HEK293 (cell line): ENCODE results near the gene SMIM29.

Experiments
- CTCF ChIA-PET: fragments of 350-600 bp; formaldehyde crosslinking; extraction: SDS; loops from one replicate; lab custom pipeline; 2021; ENCODE audit warnings: antibody characterized with exemption; lab: Yijun Ruan, JAX
- POLR2A ChIA-PET: fragments of 300-600 bp; formaldehyde crosslinking; extraction: SDS; loops from one replicate; lab custom pipeline; 2020; ENCODE audit warnings: antibody characterized with exemption, inconsistent platforms; lab: Yijun Ruan, JAX
- H3K27ac ChIP-seq: fragments of 200-500 bp; sonication (Bioruptor generic); 2 replicates; pipeline ENCODE4 v1.5.1; 2014; ENCODE audit warnings: low read depth, low read length, control low read depth, inconsistent platforms; ENCODE audit errors: extremely low read depth
- H3K36me3 ChIP-seq, 2 experiments: fragments of 200-500 bp in 1 of 2; sonication (Bioruptor generic) in 1 of 2; 1 replicate in 1 of 2; 2 replicates in 1 of 2; pipeline ENCODE4 v1.5.1; 2014 to 2017; ENCODE audit warnings: inconsistent platforms in 2 of 2, low read length in 2 of 2; ENCODE audit not compliant: control insufficient read depth in 2 of 2, insufficient read depth in 1 of 2
- H3K4me1 ChIP-seq: fragments of 200-500 bp; sonication (Bioruptor generic); 2 replicates; pipeline ENCODE4 v1.5.1; 2014; ENCODE audit warnings: mild to moderate bottlenecking, low read length, inconsistent platforms; ENCODE audit not compliant: control insufficient read depth, insufficient read depth
- H3K4me3 ChIP-seq: 2 replicates; pipeline ENCODE4 v1.5.1; 2011; ENCODE audit warnings: low read depth, mild to moderate bottlenecking, control low read depth, low read length, moderate library complexity
- H3K9me3 ChIP-seq: fragments of 200-500 bp; sonication (Bioruptor generic); 2 replicates; pipeline ENCODE4 v1.5.1; 2014; ENCODE audit warnings: low read depth, low read length, inconsistent platforms; ENCODE audit not compliant: control insufficient read depth, insufficient read depth
- FEZF1 ChIP-seq: fragments of 450-650 bp; formaldehyde crosslinking; IDR thresholded peaks from 2 replicates; pipeline ENCODE4 v1.5.1; 2016; ENCODE audit warnings: missing biosample characterization, missing genetic modification characterization
- GLIS1 ChIP-seq: fragments of 450-650 bp; formaldehyde crosslinking; IDR thresholded peaks from 2 replicates; pipeline ENCODE4 v1.5.1; 2016; ENCODE audit warnings: missing biosample characterization, missing genetic modification characterization
- GLIS2 ChIP-seq: fragments of 450-650 bp; formaldehyde crosslinking; IDR thresholded peaks from 2 replicates; pipeline ENCODE4 v1.5.1; 2016; ENCODE audit warnings: missing biosample characterization, missing genetic modification characterization
- MEIS1 ChIP-seq: sonication (generic); formaldehyde crosslinking; IDR thresholded peaks from 2 replicates; pipeline ENCODE4 v1.8.1; 2022; ENCODE audit warnings: missing genetic modification reagents, mild to moderate bottlenecking, borderline replicate concordance
- REST ChIP-seq: fragments of 450-650 bp; formaldehyde crosslinking; IDR thresholded peaks from 2 replicates; pipeline ENCODE4 v1.5.1; 2016; ENCODE audit warnings: missing biosample characterization, missing genetic modification characterization
- SCRT2 ChIP-seq: fragments of 450-650 bp; formaldehyde crosslinking; IDR thresholded peaks from 2 replicates; pipeline ENCODE4 v1.5.1; 2016; ENCODE audit warnings: missing biosample characterization, missing genetic modification characterization
- SP7 ChIP-seq: fragments of 450-650 bp; formaldehyde crosslinking; IDR thresholded peaks from 2 replicates; pipeline ENCODE4 v1.5.1; 2016; ENCODE audit warnings: missing biosample characterization, missing genetic modification characterization
- ZEB2 ChIP-seq: fragments of 450-650 bp; formaldehyde crosslinking; IDR thresholded peaks from 2 replicates; pipeline ENCODE4 v1.5.1; 2016; ENCODE audit warnings: missing biosample characterization, missing genetic modification characterization
- ZFP69B ChIP-seq: fragments of 450-650 bp; formaldehyde crosslinking; IDR thresholded peaks from 2 replicates; pipeline ENCODE4 v1.5.1; 2016; ENCODE audit warnings: missing biosample characterization, missing genetic modification characterization
- ZNF132 ChIP-seq: fragments of 450-650 bp; formaldehyde crosslinking; IDR thresholded peaks from 2 replicates; pipeline ENCODE4 v1.5.1; 2017; ENCODE audit warnings: missing biosample characterization, missing genetic modification characterization, borderline replicate concordance
- ZNF174 ChIP-seq: fragments of 450-650 bp; formaldehyde crosslinking; IDR thresholded peaks from 2 replicates; pipeline ENCODE4 v1.5.0; 2017; ENCODE audit warnings: missing biosample characterization, mild to moderate bottlenecking, missing genetic modification characterization
- ZNF211 ChIP-seq: fragments of 450-650 bp; formaldehyde crosslinking; IDR thresholded peaks from 2 replicates; pipeline ENCODE4 v1.5.1; 2016; ENCODE audit warnings: low read depth, missing biosample characterization, missing genetic modification characterization
- ZNF302 ChIP-seq: fragments of 450-650 bp; formaldehyde crosslinking; IDR thresholded peaks from 2 replicates; pipeline ENCODE4 v1.5.1; 2016; ENCODE audit warnings: missing biosample characterization, missing genetic modification characterization, low read depth
- ZNF366 ChIP-seq: fragments of 450-650 bp; formaldehyde crosslinking; conservative IDR thresholded peaks from 2 replicates; pipeline ENCODE4 v1.5.1; 2016; ENCODE audit warnings: missing biosample characterization, missing genetic modification characterization
- ZNF398 ChIP-seq: fragments of 450-650 bp; formaldehyde crosslinking; IDR thresholded peaks from 2 replicates; pipeline ENCODE4 v1.5.1; 2017; ENCODE audit warnings: missing biosample characterization, missing genetic modification characterization
- ZNF580 ChIP-seq: fragments of 450-650 bp; formaldehyde crosslinking; IDR thresholded peaks from 2 replicates; pipeline ENCODE4 v1.5.1; 2016; ENCODE audit warnings: missing biosample characterization, missing genetic modification characterization
- ZNF624 ChIP-seq: fragments of 450-650 bp; formaldehyde crosslinking; IDR thresholded peaks from 2 replicates; pipeline ENCODE4 v1.5.1; 2017; ENCODE audit warnings: missing biosample characterization, missing genetic modification characterization
- ZNF658 ChIP-seq: fragments of 450-650 bp; formaldehyde crosslinking; IDR thresholded peaks from 2 replicates; pipeline ENCODE4; 2016; ENCODE audit warnings: missing biosample characterization, missing genetic modification characterization
- ZNF768 ChIP-seq: fragments of 450-650 bp; formaldehyde crosslinking; IDR thresholded peaks from 2 replicates; pipeline ENCODE4 v1.5.1; 2018; ENCODE audit warnings: missing biosample characterization, mild to moderate bottlenecking, missing genetic modification characterization
- ZNF776 ChIP-seq: fragments of 450-650 bp; formaldehyde crosslinking; IDR thresholded peaks from 2 replicates; pipeline ENCODE4 v1.5.0; 2017; ENCODE audit warnings: missing biosample characterization, missing genetic modification characterization, borderline replicate concordance
- TF ChIP-seq, protein P1 (sequence below): fragments of 450-650 bp; formaldehyde crosslinking; IDR thresholded peaks from 2 replicates; pipeline ENCODE4 v1.5.1; 2016; ENCODE audit warnings: missing biosample characterization, missing genetic modification characterization
- TF ChIP-seq, protein P2 (sequence below): fragments of 450-650 bp; formaldehyde crosslinking; IDR thresholded peaks from 2 replicates; pipeline ENCODE4 v1.5.1; 2016; ENCODE audit warnings: missing biosample characterization, missing genetic modification characterization

SMIM29 gene

GRCh38 chr6:34239893-34240292, 8.9 kb downstream of the SMIM29 start (continued):
- TF ChIP-seq ZNF398 (tag by site-specific recombination) = peak; percentile 41

- Histone ChIP-seq H3K36me3 (peaks cover 0 to 52% of the 10 kb centered on the region in 2 experiments; a peak in 1 of 3 replicates), H3K4me3 (no peak overlapping the region)
- TF ChIP-seq GLIS1 = no peak
- no peak for TF ChIP-seq REST (tag by site-specific recombination)
- 0 out of 2 replicates have a peak, but pooled peaks have one; percentile 6 for TF ChIP-seq MEIS1 (CRISPR knock-in tag)
- no peak for TF ChIP-seq ZFP69B (tag by site-specific recombination)
- no peak for TF ChIP-seq FEZF1
- TF ChIP-seq ZNF132 (tag by site-specific recombination) = no peak
Observed at GRCh38 chr6:34239500-34239825, 9.3 kb downstream of the SMIM29 start.

GRCh38 chr6:34238585-34239499, 10.0 kb downstream of the SMIM29 start:
- H3K4me1 ChIP-seq = peaks cover 6% of the 10 kb centered on the region; the same call in 1 of the 2 replicates
- H3K36me3 ChIP-seq = peaks cover 0 to 46% of the 10 kb centered on the region in 2 experiments; a peak in 1 of 3 replicates
- TF ChIP-seq GLIS2 (tag by site-specific recombination) = peak; percentile 77
- TF ChIP-seq ZEB2 (tag by site-specific recombination) = peak; percentile 67; the same call in 1 of the 2 replicates
- no peak for TF ChIP-seq ZNF658
- TF ChIP-seq, protein P1, sequence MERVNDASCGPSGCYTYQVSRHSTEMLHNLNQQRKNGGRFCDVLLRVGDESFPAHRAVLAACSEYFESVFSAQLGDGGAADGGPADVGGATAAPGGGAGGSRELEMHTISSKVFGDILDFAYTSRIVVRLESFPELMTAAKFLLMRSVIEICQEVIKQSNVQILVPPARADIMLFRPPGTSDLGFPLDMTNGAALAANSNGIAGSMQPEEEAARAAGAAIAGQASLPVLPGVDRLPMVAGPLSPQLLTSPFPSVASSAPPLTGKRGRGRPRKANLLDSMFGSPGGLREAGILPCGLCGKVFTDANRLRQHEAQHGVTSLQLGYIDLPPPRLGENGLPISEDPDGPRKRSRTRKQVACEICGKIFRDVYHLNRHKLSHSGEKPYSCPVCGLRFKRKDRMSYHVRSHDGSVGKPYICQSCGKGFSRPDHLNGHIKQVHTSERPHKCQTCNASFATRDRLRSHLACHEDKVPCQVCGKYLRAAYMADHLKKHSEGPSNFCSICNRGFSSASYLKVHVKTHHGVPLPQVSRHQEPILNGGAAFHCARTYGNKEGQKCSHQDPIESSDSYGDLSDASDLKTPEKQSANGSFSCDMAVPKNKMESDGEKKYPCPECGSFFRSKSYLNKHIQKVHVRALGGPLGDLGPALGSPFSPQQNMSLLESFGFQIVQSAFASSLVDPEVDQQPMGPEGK = peak; percentile 18; the same call in 1 of the 2 replicates
- TF ChIP-seq SP7 (tag by site-specific recombination) = peak; percentile 93
- no peak for TF ChIP-seq ZNF302 (tag by site-specific recombination)
- TF ChIP-seq ZNF768 (tag by site-specific recombination) = no peak
- TF ChIP-seq, protein P2, sequence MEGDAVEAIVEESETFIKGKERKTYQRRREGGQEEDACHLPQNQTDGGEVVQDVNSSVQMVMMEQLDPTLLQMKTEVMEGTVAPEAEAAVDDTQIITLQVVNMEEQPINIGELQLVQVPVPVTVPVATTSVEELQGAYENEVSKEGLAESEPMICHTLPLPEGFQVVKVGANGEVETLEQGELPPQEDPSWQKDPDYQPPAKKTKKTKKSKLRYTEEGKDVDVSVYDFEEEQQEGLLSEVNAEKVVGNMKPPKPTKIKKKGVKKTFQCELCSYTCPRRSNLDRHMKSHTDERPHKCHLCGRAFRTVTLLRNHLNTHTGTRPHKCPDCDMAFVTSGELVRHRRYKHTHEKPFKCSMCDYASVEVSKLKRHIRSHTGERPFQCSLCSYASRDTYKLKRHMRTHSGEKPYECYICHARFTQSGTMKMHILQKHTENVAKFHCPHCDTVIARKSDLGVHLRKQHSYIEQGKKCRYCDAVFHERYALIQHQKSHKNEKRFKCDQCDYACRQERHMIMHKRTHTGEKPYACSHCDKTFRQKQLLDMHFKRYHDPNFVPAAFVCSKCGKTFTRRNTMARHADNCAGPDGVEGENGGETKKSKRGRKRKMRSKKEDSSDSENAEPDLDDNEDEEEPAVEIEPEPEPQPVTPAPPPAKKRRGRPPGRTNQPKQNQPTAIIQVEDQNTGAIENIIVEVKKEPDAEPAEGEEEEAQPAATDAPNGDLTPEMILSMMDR (tag by site-specific recombination) = no peak
- no peak for TF ChIP-seq ZNF580 (tag by site-specific recombination)
- peak; percentile 60 for TF ChIP-seq SCRT2
- TF ChIP-seq ZNF211 (tag by site-specific recombination) = no peak
- no peak for TF ChIP-seq ZFP69B (tag by site-specific recombination)
- no peak for TF ChIP-seq ZNF174 (tag by site-specific recombination)
- TF ChIP-seq ZNF624 = no peak
- TF ChIP-seq ZNF776 (tag by site-specific recombination) = no peak
- 0 out of 2 replicates have a peak, but pooled peaks have one; percentile 12 for TF ChIP-seq ZNF366 (tag by site-specific recombination)
- TF ChIP-seq GLIS1 = peak; percentile 93

More at GRCh38 chr6:34239500-34239825, 9.3 kb downstream of the SMIM29 start:
- CTCF ChIA-PET = interaction anchor here (0.6 kb wide), 1 partner anchor 342 kb away, joined by 4 read pairs; no protein-coding TSS in a partner anchor
- Histone ChIP-seq H3K9me3 (no peaks in the 10 kb centered on the region), H3K4me1 (peaks cover 6% of the 10 kb centered on the region; the same call in 1 of the 2 replicates), H3K27ac (no peak overlapping the region)
- POLR2A ChIA-PET = no interaction called here

More at GRCh38 chr6:34238585-34239499, 10.0 kb downstream of the SMIM29 start:
- ChIA-PET POLR2A (no interaction called here), CTCF (no interaction called here)
- Histone ChIP-seq H3K27ac (no peak overlapping the region; the same call in 1 of the 2 replicates), H3K4me3 (no peak overlapping the region; the same call in 1 of the 2 replicates), H3K9me3 (no peaks in the 10 kb centered on the region)
